GM23338 (cell line): ENCODE data around the gene WDR75.

Experiments used
- CTCF ChIP-seq, 2 experiments: fragments of 200-600 bp in 1 of 2; sonication (generic) in 1 of 2; conservative IDR thresholded peaks; 2 replicates each; pipeline versions ENCODE4 v1.5.1 to v1.6.1; 2016 to 2017; ENCODE audit warnings: antibody characterized with exemption in 2 of 2, low read depth in 2 of 2, mild to moderate bottlenecking in 2 of 2, moderate library complexity in 1 of 2
- EZH2 ChIP-seq: fragments of 200-600 bp; sonication (generic); IDR thresholded peaks from one replicate; pipeline ENCODE4 v1.8.0; 2017; ENCODE audit warnings: antibody characterized with exemption, mild to moderate bottlenecking, low read depth; ENCODE audit not compliant: unreplicated experiment
- EZH2phosphoT487 ChIP-seq: fragments of 200-600 bp; sonication (generic); IDR thresholded peaks from one replicate; pipeline ENCODE4 v1.8.1; 2018; ENCODE audit warnings: antibody characterized with exemption; ENCODE audit not compliant: unreplicated experiment
- JUNB ChIP-seq: IDR thresholded peaks from one replicate; pipeline ENCODE4 v1.6.1; 2016; ENCODE audit warnings: antibody characterized with exemption; ENCODE audit not compliant: unreplicated experiment
- REST ChIP-seq: IDR thresholded peaks from one replicate; pipeline ENCODE4 v1.6.1; 2018; ENCODE audit warnings: antibody characterized with exemption; ENCODE audit not compliant: unreplicated experiment

GRCh38 chr2:189441709-189442074 lies 418 bp downstream of the WDR75 start:
- TF ChIP-seq EZH2 (no peak), CTCF (conservative IDR thresholded peaks at IDR 0.05; ENCODE audit: low read depth in 2 of 2) (no peak), REST (no peak), JUNB (no peak), EZH2phosphoT487 (no peak)
